Fibroblast of mammary gland (primary cell): Measurements from ENCODE around the gene ANAPC10.
"Not testable (repeated sequence)": the region's sequence is repeated elsewhere in the genome, so short reads cannot be mapped to it uniquely, and the experiment has no call there.

Experiments
- DNase-seq: peaks from one replicate; pipeline ENCODE4 v3.0.0-alpha.2; 2010; ENCODE audit warnings: low read depth
- H3K4me3 ChIP-seq: 2 replicates; pipeline ENCODE4 v1.5.1; 2011; ENCODE audit warnings: low read depth, mild to moderate bottlenecking, low read length, moderate library complexity; ENCODE audit not compliant: control insufficient read depth
- TF ChIP-seq, protein P1 (sequence below): conservative IDR thresholded peaks from 2 replicates; pipeline ENCODE4 v1.5.1; 2011; ENCODE audit warnings: low read depth, low read length, inconsistent platforms; ENCODE audit not compliant: control insufficient read depth, insufficient read depth

The ANAPC10 gene, protein sequence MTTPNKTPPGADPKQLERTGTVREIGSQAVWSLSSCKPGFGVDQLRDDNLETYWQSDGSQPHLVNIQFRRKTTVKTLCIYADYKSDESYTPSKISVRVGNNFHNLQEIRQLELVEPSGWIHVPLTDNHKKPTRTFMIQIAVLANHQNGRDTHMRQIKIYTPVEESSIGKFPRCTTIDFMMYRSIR

DNA sequence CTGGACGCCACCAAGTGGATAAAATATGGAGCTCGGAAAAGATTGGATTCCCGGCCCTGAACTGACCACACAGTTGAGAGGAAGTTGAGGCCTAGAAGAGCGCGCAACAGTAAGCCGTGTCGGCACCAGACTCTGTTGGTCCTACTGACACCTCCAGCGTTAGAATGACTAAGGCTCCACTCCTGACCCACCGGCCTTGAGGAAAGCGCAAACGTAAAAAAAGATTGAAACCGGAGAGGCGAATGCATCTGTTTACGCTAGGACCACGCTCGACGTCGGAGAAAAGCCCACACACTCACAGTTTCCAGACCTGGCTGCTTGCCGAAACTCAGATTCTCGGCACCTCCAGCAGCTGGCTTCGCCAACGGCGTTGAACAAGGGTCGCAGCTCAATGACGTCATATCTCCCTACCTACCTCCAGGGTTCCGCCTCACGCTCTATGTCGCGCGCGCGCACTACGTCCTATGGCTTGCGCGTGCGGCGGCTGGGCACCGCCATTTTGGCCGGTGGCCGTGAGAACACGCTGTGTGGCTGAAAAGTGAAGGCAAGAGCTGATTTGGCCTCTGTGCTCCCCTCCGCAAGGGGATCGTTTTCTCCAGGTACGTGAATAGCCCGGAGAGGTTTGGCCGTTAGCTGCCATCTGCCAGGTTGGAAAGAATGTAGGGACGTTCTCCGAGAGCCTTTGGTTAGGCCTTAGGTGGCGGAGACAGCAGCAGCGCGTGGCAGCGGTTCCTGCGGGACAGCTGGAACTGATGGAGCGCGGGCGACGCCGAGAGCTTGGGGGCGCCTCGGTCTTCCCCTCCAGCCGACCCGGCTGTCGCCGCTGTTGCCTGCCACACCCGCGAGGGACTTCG lies at the start of gene ANAPC10, which contains the start of gene ABCE1:
Gene ANAPC10 (minus strand): TSS at position 376 of the 854 bp plus-strand sequence. CDS start 2,097 bp downstream, outside the sequence.
Gene ABCE1 (plus strand): TSS at position 491 of the 854 bp plus-strand sequence. CDS start 6,102 bp downstream, outside the sequence.
- peak; percentile 99 for DNase-seq
- H3K4me3 ChIP-seq, result peak within 1 kb of the TSS; percentile 92
- TF ChIP-seq, protein P1, sequence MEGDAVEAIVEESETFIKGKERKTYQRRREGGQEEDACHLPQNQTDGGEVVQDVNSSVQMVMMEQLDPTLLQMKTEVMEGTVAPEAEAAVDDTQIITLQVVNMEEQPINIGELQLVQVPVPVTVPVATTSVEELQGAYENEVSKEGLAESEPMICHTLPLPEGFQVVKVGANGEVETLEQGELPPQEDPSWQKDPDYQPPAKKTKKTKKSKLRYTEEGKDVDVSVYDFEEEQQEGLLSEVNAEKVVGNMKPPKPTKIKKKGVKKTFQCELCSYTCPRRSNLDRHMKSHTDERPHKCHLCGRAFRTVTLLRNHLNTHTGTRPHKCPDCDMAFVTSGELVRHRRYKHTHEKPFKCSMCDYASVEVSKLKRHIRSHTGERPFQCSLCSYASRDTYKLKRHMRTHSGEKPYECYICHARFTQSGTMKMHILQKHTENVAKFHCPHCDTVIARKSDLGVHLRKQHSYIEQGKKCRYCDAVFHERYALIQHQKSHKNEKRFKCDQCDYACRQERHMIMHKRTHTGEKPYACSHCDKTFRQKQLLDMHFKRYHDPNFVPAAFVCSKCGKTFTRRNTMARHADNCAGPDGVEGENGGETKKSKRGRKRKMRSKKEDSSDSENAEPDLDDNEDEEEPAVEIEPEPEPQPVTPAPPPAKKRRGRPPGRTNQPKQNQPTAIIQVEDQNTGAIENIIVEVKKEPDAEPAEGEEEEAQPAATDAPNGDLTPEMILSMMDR, result peak; percentile 45

DNA sequence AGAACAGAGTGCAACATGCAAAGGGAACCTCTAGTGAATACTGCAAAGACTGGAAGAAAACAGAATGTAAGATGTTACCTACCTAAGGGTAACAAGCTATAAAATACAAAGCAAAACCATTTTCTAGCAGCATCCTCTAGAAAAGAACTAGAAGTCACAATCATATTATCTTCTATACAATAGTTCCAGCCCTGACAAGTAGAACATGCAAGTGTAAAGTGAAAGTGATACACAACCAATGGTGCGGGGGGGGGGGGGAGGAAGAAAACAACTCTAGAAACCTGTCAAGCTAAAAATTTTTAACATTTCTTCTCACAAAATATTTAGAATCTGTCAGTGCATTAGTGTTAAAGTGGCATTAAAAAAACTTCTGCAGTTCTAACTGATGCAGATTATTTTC lies 38.2 kb upstream of the ANAPC10 start:
- not testable (repeated sequence) for DNase-seq, H3K4me3 ChIP-seq

DNA sequence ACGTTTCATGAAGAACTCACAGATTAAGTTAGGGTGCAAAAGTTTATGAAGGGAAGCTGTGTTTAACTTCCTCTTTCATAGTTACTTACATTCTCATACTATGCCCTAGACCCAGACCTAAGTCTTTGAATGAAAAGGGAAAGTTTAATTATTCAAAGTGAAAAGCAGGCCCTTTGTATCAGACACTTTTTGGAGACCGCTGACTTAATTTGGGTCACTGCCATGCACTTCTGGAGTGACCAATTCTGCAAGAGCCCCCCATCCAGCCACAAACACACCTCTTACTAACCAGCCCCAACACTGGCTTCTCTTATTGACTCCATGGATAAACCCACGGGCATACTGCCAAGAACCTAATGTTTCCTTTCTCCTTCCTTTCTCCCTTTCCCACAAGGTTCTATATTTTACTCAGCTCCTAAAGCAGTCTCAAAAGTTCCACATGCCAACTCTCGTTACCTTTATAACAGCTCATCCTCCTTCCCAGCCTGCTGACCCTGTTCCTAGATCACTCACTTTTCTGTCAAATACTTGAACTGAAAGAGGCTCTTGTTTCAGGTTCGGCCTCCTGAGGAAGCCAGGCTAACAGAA lies 34.6 kb upstream of the ANAPC10 start:
- TF ChIP-seq, protein P1, result no peak
- peak; percentile 29 for DNase-seq

DNA sequence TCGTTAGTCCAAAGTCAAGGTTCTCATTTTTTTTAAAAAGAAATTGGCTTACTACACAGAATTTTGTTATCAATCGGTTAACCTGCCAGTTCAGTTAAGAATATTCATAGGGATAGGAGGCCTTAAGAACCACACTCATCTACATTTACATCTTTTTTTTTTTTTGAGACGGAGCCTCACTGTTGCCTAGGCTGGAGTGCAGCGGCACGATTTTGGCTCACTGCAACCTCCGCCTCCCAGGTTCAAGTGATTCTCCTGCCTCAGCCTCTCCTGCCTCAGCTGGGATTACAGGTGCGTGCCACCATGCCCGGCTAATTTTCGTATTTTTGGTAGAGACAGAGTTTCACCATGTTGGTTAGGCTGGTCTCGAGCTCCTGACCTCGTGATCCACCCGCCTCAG lies 33.9 kb upstream of the ANAPC10 start:
- no peak for DNase-seq
- H3K4me3 ChIP-seq, result no peak overlapping the region
- TF ChIP-seq, protein P1, result no peak

More for the DNA sequence above, 34.6 kb upstream of the ANAPC10 start:
- no peak overlapping the region for H3K4me3 ChIP-seq

DNA sequence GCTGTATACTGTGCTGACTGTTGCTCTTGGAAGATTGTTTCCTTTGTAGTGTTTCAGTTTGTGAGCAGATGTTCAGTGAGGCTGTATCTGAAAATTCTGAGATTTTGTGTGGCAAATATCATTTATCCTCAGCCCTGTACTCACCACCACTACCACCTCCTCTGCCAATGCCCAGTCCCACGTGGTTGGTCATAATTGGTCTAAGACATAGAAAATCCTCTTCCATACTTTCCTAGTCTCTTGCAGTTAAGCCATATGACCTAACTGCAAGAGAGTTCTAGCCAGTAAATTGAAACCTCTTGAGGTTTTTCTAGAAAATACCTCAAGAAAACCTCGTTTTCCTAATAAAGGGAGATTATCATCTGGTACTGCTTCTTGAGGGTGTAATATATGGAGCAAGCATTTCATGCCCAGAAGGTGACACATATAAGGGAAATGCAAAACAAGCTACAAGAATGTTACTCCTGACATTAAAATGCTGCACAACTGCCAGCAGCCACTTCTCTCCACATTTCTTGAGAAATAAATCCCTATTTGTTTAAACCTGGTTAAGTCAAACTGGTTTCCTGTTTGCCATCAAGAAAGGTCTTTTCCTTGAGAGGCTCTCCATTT lies 32.9 kb upstream of the ANAPC10 start:
- H3K4me3 ChIP-seq, result no peak overlapping the region
- DNase-seq, result peak; percentile 81
- TF ChIP-seq, protein P1, result no peak

DNA sequence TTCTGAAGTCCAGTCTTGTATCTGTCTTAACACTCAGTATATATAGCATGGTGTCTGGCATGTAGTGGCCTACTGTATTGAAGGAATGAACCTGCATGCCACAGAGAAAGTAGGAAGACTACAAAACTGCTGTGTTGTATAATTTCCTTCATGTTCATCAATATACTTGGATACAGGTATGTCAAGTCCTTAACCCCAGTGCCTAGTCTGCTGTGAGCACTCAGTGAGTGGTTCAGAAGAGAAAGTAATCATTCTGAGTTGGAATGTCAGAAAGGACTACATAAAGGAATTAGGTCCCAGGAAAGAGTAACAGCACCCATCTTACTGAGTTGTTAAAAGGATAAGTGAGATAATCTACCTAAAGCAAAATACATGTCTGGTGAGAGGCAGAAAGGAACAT lies 32.1 kb upstream of the ANAPC10 start:
- no peak overlapping the region for H3K4me3 ChIP-seq
- TF ChIP-seq, protein P1, result no peak
- no peak for DNase-seq

DNA sequence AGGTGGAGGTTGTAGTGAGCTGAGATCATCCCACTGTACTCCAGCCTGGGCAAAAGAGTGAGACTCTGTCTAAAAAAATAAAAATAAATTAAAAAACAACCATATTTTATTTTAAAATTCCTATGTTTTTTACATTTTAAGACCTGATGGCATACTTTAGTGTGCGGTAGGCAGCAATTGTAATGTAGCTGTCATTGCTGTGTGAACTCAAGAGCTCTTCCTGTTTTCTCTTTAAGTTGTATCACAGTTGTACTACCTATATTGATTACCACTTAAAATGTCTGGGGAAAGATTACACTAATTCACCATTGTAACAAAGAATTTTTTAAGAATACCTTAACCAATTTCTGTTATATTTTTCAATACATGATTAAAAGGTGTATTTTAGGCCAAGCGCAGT lies 27.4 kb upstream of the ANAPC10 start:
- no peak overlapping the region for H3K4me3 ChIP-seq
- TF ChIP-seq, protein P1, result no peak
- no peak for DNase-seq
